ENCODE measurements around the gene MGAT4C.

DNA sequence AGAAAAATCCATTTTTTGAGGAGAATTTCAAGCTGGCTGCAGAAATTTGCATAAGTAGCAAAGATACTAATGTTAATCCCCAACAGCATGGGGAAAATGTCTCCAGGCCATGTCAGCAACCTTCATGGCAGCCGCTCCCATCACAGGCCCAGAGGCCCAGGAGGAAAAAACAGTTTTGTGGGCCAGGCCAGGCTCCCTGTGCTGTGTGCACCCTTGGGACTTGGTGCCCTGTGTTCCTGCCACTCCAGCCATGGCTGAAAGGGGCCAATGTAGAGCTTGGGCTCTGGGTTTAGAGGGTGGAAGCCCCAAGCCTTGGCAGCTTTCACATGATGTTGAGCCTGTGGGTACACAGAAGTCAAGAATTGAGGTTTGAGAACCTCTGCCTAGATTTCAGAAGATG lies 76.3 kb downstream of the MGAT4C start:
- TF ChIP-seq, protein P1, sequence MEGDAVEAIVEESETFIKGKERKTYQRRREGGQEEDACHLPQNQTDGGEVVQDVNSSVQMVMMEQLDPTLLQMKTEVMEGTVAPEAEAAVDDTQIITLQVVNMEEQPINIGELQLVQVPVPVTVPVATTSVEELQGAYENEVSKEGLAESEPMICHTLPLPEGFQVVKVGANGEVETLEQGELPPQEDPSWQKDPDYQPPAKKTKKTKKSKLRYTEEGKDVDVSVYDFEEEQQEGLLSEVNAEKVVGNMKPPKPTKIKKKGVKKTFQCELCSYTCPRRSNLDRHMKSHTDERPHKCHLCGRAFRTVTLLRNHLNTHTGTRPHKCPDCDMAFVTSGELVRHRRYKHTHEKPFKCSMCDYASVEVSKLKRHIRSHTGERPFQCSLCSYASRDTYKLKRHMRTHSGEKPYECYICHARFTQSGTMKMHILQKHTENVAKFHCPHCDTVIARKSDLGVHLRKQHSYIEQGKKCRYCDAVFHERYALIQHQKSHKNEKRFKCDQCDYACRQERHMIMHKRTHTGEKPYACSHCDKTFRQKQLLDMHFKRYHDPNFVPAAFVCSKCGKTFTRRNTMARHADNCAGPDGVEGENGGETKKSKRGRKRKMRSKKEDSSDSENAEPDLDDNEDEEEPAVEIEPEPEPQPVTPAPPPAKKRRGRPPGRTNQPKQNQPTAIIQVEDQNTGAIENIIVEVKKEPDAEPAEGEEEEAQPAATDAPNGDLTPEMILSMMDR (IDR thresholded peaks at IDR 0.05): no peak
- TF ChIP-seq POLR2A (IDR thresholded peaks at IDR 0.05) (no peak), EP300 (IDR thresholded peaks at IDR 0.05) (no peak)

Data from stomach (tissue), 4 donors.